ENCODE measurements around the gene HP1BP3. TPM values are rescaled to one million over a fixed set of nuclear protein-coding genes. Genes with fewer than 3 reads are reported as not detected.
"Not testable (repeated sequence)": the region's sequence is repeated elsewhere in the genome, so short reads cannot be mapped to it uniquely, and the experiment has no call there.

The HP1BP3 gene
- total RNA-seq, 4 donors from 2014 or later = 153 to 294 (median 168) TPM

DNA sequence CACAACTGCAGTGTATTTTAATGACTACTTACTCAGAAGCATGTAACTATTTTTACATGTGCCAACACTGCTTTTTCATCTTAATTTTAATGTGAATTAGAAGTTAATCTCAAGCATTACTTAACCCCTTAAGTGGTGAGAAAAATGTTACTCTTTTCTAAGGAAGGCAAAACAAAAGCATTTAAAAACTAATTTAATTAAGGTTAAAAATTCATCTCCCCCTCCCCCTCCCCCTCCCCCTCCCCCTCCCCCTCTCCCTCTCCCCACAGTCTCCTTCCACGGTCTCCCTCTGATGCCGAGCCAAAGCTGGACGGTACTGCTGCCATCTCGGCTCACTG lies 27.4 kb upstream of the HP1BP3 start:
- H3K27ac ChIP-seq = no peak overlapping the region
- H3K9me3 ChIP-seq = no peaks in the 10 kb centered on the region
- H3K36me3 ChIP-seq = peaks cover 14% of the 10 kb centered on the region
- H3K4me3 ChIP-seq = no peak overlapping the region
- DNase-seq (ENCODE audit: low spot score in 2 of 2) = no peak
- TF ChIP-seq, protein P1, sequence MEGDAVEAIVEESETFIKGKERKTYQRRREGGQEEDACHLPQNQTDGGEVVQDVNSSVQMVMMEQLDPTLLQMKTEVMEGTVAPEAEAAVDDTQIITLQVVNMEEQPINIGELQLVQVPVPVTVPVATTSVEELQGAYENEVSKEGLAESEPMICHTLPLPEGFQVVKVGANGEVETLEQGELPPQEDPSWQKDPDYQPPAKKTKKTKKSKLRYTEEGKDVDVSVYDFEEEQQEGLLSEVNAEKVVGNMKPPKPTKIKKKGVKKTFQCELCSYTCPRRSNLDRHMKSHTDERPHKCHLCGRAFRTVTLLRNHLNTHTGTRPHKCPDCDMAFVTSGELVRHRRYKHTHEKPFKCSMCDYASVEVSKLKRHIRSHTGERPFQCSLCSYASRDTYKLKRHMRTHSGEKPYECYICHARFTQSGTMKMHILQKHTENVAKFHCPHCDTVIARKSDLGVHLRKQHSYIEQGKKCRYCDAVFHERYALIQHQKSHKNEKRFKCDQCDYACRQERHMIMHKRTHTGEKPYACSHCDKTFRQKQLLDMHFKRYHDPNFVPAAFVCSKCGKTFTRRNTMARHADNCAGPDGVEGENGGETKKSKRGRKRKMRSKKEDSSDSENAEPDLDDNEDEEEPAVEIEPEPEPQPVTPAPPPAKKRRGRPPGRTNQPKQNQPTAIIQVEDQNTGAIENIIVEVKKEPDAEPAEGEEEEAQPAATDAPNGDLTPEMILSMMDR (IDR thresholded peaks at IDR 0.05) = no peak
- no peak for TF ChIP-seq EP300 (IDR thresholded peaks at IDR 0.05)
- no peak for TF ChIP-seq POLR2AphosphoS5 (IDR thresholded peaks at IDR 0.05)
- no peak for TF ChIP-seq POLR2A (IDR thresholded peaks at IDR 0.05)
- no peaks in the 10 kb centered on the region for H3K27me3 ChIP-seq
- H3K4me1 ChIP-seq = no peaks in the 10 kb centered on the region
- 86% methylated on average over 4 of the region's 4 CpGs for whole genome bisulfite sequencing

DNA sequence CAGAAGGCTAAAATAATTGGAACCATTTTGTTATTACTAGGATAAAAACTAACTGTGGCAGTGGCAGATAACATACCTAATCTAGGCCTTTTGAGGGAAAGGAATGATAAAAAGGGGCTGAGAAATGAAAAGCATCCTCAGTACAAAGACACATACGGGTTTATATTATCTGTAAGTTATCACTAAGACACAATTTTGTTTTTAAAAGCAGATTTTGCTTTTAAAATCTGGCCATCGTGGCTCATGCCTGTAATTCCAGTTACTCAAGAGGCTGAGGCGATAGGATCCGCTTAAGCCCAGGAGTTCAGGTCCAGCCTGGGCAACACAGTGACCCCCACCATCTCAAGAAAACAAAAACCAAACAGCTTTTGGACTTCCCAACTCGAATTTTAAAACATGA lies 24.8 kb upstream of the HP1BP3 start:
- H3K4me3 ChIP-seq = no peak overlapping the region

GRCh38 chr1:20793236-20793635 lies 6.1 kb upstream of the HP1BP3 start:
- Histone ChIP-seq H3K9me3 (no peaks in the 10 kb centered on the region), H3K36me3 (no peaks in the 10 kb centered on the region), H3K27ac (no peak overlapping the region), H3K4me3 (no peak overlapping the region), H3K27me3 (no peaks in the 10 kb centered on the region), H3K4me1 (peaks cover 3% of the 10 kb centered on the region)
- no peak for DNase-seq (ENCODE audit: low spot score in 2 of 2)
- TF ChIP-seq POLR2AphosphoS5 (IDR thresholded peaks at IDR 0.05) = no peak
- TF ChIP-seq EP300 (IDR thresholded peaks at IDR 0.05) = no peak
- no peak for TF ChIP-seq POLR2A (IDR thresholded peaks at IDR 0.05)
- TF ChIP-seq, protein P1 (IDR thresholded peaks at IDR 0.05) = no peak
- WGBS = 94% methylated on average over 4 of the region's 4 CpGs

More for the DNA sequence above, 24.8 kb upstream of the HP1BP3 start:
- DNase-seq (ENCODE audit: low spot score in 2 of 2) = no peak
- Histone ChIP-seq H3K27me3 (no peaks in the 10 kb centered on the region), H3K27ac (no peak overlapping the region), H3K36me3 (peaks cover 5% of the 10 kb centered on the region), H3K4me1 (no peaks in the 10 kb centered on the region), H3K9me3 (no peaks in the 10 kb centered on the region)
- TF ChIP-seq EP300 (IDR thresholded peaks at IDR 0.05) (no peak), POLR2A (IDR thresholded peaks at IDR 0.05) (no peak)
- 93% methylated on average over 5 of the region's 5 CpGs for WGBS

GRCh38 chr1:20792196-20792595 lies 5.1 kb upstream of the HP1BP3 start:
- TF ChIP-seq EP300 (IDR thresholded peaks at IDR 0.05) = no peak
- no peak for TF ChIP-seq POLR2A (IDR thresholded peaks at IDR 0.05)
- TF ChIP-seq, protein P1 (IDR thresholded peaks at IDR 0.05) = no peak
- TF ChIP-seq POLR2AphosphoS5 (IDR thresholded peaks at IDR 0.05) = no peak
- H3K4me3 ChIP-seq = no peak overlapping the region
- WGBS = 83% methylated on average over 2 of the region's 2 CpGs
- no peak overlapping the region for H3K27ac ChIP-seq
- H3K4me1 ChIP-seq = peaks cover 8% of the 10 kb centered on the region
- H3K9me3 ChIP-seq = no peaks in the 10 kb centered on the region
- no peaks in the 10 kb centered on the region for H3K36me3 ChIP-seq
- no peaks in the 10 kb centered on the region for H3K27me3 ChIP-seq
- DNase-seq (ENCODE audit: low spot score in 2 of 2) = no peak

- no peaks in the 10 kb centered on the region for H3K36me3 ChIP-seq
- no peak overlapping the region for H3K27ac ChIP-seq
- WGBS = 85% methylated on average over 3 of the region's 3 CpGs
- H3K9me3 ChIP-seq = no peaks in the 10 kb centered on the region
- no peak for TF ChIP-seq POLR2A (IDR thresholded peaks at IDR 0.05)
- DNase-seq (ENCODE audit: low spot score in 2 of 2) = no peak
- H3K4me3 ChIP-seq = no peak overlapping the region
- H3K27me3 ChIP-seq = no peaks in the 10 kb centered on the region
- peaks cover 8% of the 10 kb centered on the region for H3K4me1 ChIP-seq
These were observed 3.7 kb upstream of the HP1BP3 start for GRCh38 chr1:20790785-20791184.

DNA sequence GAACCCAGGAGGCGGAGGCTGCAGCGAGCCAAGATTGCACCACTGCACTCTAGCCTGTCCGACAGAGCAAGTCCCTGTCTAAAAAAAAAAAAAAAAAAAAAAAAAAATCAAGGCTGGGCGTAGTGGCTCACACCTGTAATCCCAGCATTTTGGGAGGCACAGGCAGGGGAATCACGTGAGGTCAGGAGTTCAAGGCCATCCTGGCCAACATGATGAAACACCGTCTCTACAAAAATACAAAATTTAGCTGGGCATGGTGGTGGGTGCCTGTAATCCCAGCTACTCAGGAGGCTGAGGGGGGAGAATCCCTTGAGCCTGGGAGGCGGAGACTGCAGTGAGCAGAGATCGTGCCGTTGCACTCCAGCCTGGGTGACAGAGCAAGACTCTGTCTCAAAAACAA lies 2.5 kb upstream of the HP1BP3 start:
- peaks cover 19% of the 10 kb centered on the region for H3K4me1 ChIP-seq
- DNase-seq (ENCODE audit: low spot score in 2 of 2); H3K36me3 ChIP-seq; H3K27me3 ChIP-seq; H3K27ac ChIP-seq; H3K4me3 ChIP-seq; H3K9me3 ChIP-seq: not testable (repeated sequence)
- WGBS = 93% methylated on average over 9 of the region's 9 CpGs

All from suprapubic skin (tissue), 4 donors.